ENCODE data around the gene LPP.

GRCh38 chr3:188683032-188683521, 529.1 kb downstream of the LPP start:
- TF ChIP-seq GATA2 (IDR thresholded peaks at IDR 0.05; ENCODE audit: low read depth, low read length) (no peak), GATA3 (IDR thresholded peaks at IDR 0.05; ENCODE audit: low read depth, low read length) (no peak)

All from SH-SY5Y (cell line).